PFSK-1 (cell line): ENCODE data around the gene XXYLT1.

Source experiments
- FOXP2 ChIP-seq: optimal IDR thresholded peaks from 2 replicates; pipeline ENCODE3; 2011; ENCODE audit warnings: borderline replicate concordance, control low read depth, inconsistent platforms; ENCODE audit not compliant: insufficient read depth; ENCODE audit errors: extremely low read length, extremely low read depth
- POLR2AphosphoS5 ChIP-seq: IDR thresholded peaks from 2 replicates; pipeline ENCODE4 v1.6.1; 2012; ENCODE audit warnings: low read depth, mild to moderate bottlenecking, control low read depth, low read length, moderate library complexity
- REST ChIP-seq, 2 experiments: IDR thresholded peaks; 2 replicates each; pipeline versions ENCODE4 v1.6.1 to v1.8.0; 2011 to 2012; ENCODE audit warnings: low read depth in 2 of 2, low read length in 2 of 2, control low read depth in 1 of 2, inconsistent platforms in 1 of 2, mild to moderate bottlenecking in 1 of 2, moderate library complexity in 1 of 2; ENCODE audit not compliant: insufficient read depth in 1 of 2
- SIN3A ChIP-seq: IDR thresholded peaks from 2 replicates; pipeline ENCODE4 v1.6.1; 2012; ENCODE audit warnings: mild to moderate bottlenecking, low read length, moderate library complexity, borderline replicate concordance; ENCODE audit not compliant: insufficient read depth
- TAF1 ChIP-seq: IDR thresholded peaks from 2 replicates; pipeline ENCODE4 v1.6.1; 2012; ENCODE audit warnings: low read length, control low read depth, borderline replicate concordance; ENCODE audit not compliant: insufficient read depth

Gene XXYLT1

DNA sequence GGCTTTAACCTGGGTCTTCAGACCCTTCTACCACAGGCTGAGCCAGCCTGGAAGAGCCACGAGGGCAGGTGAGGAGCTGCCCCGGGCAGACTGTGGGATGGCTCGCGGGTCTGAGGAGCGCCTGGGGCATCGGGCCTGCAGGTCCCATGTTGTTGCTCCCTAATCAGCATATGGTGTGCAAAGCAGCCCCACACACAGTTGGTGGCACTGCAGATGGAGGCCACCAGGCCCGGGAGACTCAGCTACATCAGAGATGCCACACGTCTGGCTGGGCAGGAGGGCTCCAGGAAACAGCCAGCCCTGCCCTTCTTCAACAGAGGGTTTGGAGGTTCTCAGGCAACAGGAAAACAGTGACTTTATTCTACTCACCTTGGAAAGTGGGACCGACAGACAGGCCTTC lies 63.9 kb downstream of the XXYLT1 start:
- TF ChIP-seq SIN3A: no peak
- no peak for TF ChIP-seq POLR2AphosphoS5
- no peak for TF ChIP-seq FOXP2
- no peak for TF ChIP-seq REST (IDR thresholded peaks at IDR 0.05; ENCODE audit: insufficient read depth in 1 of 2, low read depth in 2 of 2, low read length in 2 of 2)
- no peak for TF ChIP-seq TAF1

DNA sequence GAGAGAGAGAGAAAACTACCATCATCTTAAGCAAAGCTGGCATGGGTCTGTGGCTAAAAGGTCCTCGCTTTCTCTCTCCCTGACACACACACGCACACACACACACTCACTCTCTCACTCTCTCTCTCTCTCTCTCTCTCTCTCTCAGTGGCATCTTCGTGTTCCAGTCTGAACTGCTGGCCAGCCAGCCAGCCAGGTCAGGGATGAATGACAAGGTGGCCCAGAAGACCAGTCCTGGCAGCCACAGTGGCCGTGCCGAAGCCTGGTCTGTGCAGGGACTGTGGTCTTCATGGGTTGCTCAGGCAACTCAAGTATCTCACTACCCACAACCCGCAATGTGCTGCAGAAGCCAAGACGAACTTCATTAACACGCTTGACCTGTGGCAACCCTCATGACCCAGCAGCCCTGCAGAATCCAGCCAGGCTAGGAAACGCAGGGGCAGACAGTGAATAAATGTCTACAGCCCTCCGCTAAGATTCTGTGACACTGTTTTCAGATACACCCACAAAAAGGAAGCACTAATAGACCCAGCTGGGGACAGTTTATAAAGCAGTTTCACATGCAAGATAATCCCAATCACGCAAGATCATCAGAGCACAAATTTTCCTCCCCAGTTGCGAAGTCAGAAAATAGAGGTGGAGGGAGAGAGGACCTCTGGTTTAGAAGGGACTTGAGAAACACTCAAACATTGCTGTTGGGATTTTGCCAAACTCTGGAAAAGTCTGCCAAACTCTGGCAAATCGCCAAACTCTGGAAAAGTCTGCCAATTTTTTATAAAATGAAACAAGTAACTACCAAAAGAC lies 66.4 kb downstream of the XXYLT1 start:
- TF ChIP-seq REST (IDR thresholded peaks at IDR 0.05; ENCODE audit: insufficient read depth in 1 of 2, low read depth in 2 of 2, low read length in 2 of 2): no peak
- TF ChIP-seq TAF1: no peak
- no peak for TF ChIP-seq POLR2AphosphoS5
- no peak for TF ChIP-seq FOXP2
- no peak for TF ChIP-seq SIN3A

DNA sequence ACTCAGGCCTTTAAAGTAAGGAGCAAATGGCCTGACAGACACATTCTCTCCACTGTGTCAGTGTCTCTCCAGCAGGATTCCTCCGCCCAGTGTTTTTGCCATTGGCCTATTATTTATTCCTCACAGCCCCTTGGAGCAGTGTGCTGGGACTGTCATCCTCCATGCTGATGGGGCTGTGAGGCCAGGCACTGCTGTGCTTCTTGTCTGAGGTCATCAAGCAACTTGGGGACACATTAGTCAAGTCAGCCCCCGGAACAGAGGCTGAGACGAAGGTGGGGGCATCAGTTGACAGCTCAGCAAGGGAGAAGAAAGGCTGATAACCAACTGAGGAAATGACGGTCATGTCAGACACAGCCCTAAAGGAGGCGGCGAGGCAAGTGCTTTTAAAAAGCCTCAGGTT lies 67.4 kb downstream of the XXYLT1 start:
- TF ChIP-seq FOXP2 (no peak), POLR2AphosphoS5 (no peak), SIN3A (no peak), TAF1 (no peak), REST (IDR thresholded peaks at IDR 0.05; ENCODE audit: insufficient read depth in 1 of 2, low read depth in 2 of 2, low read length in 2 of 2) (no peak)

DNA sequence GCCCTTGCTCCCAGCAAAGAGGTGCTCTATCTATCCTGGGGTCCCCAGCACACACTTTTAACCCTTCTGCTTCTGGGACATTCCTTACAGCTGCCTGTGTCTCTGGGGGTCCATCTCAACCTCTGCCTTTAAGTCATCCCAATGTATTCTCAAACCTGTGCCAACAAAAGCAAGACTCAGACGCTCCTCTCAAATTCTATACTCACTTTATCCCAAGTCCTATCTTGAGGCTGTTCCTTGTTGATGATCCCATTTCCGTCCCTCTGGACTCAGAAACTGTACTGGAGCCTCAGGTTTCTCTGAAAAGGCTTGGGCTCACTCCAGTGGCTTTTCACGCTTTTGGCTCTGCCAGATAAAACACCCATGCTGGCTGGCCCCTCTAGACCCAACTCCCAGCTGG lies 69.7 kb downstream of the XXYLT1 start:
- TF ChIP-seq TAF1 (no peak), REST (IDR thresholded peaks at IDR 0.05; ENCODE audit: insufficient read depth in 1 of 2, low read depth in 2 of 2, low read length in 2 of 2) (no peak), FOXP2 (no peak), SIN3A (no peak), POLR2AphosphoS5 (no peak)
